ENCODE measurements around the gene CST9L. TPM values are rescaled to one million over a fixed set of nuclear protein-coding genes. Genes with fewer than 3 reads are reported as not detected.
A peak's percentile ranks its signal among the peaks of the same experiment; 100 is the strongest.

Gene CST9L, protein sequence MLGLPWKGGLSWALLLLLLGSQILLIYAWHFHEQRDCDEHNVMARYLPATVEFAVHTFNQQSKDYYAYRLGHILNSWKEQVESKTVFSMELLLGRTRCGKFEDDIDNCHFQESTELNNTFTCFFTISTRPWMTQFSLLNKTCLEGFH
- total RNA-seq: not detected
- long read RNA-seq: 0 reads

DNA sequence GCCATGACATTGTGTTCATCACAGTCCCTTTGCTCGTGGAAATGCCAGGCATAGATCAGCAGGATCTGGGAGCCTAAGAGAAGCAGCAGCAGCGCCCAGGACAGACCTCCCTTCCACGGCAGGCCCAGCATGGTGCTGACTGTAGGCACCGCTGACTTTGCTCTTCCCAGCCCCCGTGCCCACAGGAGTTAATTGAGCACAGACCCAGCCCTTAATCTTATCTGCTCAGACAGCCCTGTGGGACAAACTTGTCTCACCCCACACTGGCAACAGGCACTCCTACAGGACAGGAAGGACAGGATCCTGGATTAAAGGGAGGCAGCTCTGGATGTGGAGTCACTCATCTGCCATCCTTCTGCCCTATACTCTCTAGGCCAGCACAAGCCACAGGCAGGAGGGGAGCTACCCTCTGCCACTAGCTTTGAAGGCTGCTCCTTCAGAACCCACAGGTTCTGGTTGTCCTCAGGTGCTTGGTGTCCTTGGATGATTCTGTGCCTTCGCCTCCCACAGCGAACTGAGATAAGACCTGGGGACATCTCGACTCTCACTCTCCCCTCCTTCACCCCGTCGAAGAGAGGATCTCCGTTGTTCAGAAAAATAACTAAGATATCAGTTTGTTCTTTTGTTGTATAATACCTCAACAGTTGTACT is at the start of gene CST9L:
Gene CST9L (minus strand): TSS at position 165 of the 651 bp plus-strand sequence. CDS start 34 bp downstream, at position 131.
- no peak for DNase-seq (ENCODE audit: low spot score)
- intact Hi-C loops (cut with DNase I): no loop called here

DNA sequence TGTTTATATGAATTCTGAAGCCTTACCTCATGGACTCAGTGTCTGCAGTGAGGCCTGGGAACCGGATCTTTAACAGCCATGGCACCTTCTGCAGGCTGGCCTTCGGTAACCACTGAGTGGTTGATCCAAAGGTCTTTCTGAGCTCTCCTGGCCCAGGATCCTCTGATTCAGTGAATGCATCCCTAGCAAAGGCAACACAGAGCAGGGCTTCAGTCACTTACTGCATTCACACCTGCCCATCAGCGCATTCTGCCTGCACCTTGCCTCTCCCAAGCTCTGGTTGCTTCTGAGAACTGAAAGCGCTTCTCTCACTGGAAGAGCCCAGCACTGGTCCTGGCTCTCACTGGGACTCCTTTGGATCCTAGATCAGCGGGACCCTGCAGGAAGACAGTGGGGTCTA is 45.9 kb upstream of the CST9L start:
- intact Hi-C loops (cut with DNase I): no loop called here
- DNase-seq (ENCODE audit: low spot score): no peak

DNA sequence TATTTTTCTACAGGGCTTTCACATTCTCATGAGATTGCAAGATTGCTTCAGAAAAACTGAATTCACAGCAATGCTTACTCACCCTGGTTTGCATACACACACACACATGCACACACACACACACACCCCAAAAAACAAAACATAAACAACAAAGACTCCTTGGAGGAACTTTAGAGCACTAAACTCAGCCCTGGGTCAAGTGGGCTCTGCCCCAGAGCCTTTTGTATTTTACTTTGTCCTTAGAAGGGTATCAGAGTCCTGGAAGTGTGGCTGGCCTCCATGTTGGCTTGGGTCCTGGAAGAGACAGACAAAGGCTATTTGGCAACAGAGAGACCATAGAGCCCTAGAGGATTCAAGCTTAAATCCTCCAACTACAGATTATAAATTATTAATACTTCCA is 45.4 kb upstream of the CST9L start:
- DNase-seq (ENCODE audit: low spot score): no peak
- intact Hi-C loops (cut with DNase I): no loop called here

DNA sequence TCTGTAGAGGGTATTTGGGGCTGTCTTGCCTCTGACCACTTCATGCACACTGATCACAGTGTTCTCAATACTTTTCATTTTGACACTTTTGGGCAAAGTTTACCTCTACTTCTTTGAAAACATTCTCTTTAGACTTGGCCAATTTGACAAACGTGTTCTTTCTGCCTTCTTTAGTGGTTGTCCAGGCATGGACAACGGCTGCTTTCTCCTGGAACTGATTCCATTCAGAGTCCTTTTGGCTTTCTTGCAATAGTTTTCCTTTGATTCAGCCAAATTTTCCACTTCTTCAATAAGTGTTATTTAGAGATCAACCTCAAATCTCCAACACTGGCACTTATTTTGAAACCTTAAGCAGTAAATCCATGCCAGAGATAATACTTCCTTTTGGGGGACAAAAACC is 44.1 kb upstream of the CST9L start:
- intact Hi-C loops (cut with DNase I): no loop called here
- no peak for DNase-seq (ENCODE audit: low spot score)

DNA sequence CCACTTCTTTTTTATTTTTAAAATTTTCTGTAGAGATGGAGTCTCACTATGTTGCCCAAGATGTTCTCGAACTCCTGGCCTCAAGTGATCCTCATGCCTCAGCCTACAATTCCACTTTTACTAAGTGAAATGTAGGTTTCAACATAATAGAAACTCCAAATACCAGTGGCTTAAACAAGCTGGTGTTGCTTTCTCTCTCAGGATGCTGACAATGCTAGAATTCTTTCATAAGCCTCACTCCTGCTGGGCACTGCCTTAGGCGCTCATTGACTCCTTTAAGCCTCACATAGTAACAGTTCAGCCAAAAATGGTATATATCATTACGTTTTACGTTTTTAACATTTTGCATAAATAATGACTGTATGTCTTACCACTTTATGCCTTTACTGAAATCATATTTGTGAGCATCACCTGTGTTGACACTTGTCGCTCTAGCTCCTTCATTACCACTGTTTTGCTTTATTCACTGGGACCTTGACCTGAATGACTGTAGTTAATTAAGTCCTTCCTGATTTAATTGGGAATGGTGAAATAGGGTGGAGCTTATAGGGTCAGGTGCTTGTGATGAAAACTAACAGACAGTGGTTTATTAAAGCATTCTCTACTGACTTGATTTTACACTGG is 41.3 kb upstream of the CST9L start:
- intact Hi-C loops (cut with DNase I): loop anchor here (5.0 kb wide), 2 partner anchors 167 to 242 kb away; no protein-coding TSS in a partner anchor
- DNase-seq (ENCODE audit: low spot score): no peak

DNA sequence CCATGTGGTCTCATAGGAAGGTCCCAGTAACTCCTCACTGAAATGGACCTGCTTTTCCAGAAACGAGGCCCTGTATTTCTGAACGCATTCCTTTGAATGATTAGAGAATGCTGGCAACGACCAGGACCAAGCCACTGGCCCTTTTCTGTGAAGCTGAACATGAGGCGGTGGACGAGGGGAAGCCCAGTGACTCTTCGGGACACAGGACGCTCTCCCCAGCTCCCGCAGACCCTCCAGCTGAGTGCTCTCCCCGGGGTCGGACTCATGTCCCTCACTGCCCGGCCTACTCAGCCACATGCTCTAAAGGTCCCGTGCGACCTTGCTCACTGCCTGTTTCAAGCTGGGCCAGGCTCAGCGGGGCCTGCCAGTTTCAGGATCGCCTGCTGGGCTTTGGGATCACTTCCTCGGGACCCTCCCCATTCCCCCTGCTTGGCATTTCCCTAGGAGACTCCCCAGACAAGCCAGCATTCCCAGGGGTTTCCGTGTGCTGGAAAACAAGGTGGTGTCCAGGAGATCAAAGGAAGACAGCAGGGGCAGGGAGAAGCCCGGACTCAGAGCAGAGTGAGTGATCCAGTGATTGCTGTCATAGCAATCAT is 40.1 kb upstream of the CST9L start:
- DNase-seq (ENCODE audit: low spot score): no peak
- intact Hi-C loops (cut with DNase I): loop anchor here (5.0 kb wide), 2 partner anchors 166 to 241 kb away; no protein-coding TSS in a partner anchor

DNA sequence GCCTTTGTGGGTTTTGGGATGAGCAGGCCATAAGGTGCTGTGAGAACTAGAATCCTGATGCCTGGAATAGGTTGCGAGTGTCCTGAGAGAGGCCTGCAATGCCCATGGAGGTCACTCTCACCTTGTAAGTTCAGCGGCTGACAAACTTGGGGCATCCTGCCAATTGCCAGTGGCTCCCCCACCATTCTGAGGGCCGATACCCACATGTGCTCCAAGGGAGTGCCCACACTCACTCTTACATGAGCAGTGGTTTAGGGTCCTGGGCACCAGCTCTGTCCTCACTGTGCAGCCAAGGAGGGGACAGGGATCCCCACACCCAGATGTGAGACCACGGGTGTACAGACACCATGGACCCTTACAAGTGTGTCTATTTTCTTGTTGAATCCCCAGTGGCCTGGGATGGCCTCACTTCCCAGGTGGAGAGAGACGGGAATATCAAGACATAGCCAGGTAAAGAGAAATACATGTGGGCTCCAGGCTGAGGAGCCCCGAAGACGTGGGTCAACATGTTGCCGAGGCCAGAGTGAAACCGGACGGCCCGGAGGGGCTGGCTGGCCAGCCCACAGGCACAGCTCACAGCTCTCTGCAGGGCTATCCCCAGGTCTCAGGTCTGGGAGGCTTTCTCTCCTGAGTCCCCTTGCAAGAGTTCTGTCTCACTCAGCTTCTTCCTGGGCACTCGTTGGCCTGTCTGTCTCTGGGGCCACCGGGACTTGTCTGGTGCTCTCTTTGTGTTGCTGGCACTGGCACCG is 39.4 kb upstream of the CST9L start:
- intact Hi-C loops (cut with DNase I): loop anchor here (5.0 kb wide), 2 partner anchors 165 to 240 kb away; no protein-coding TSS in a partner anchor
- no peak for DNase-seq (ENCODE audit: low spot score)

DNA sequence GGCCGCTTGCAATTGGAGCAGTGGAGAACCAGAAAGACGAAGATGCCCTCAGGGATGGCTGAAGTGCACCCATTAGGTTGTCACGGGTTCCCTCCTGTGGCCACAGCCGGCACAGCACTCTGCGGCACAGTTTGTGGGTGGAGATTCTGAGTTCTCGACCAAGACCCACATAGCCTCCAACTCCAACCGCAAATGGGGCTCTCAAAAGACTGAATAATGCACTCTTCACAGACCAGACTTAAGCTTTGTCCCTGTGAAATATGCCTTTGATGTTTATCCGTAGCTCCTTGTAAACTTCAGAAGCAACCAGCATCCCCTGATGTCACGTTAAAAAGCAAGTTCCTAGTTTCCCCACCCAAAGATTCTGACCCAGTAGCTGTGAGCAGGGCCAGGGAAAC is 38.4 kb upstream of the CST9L start:
- intact Hi-C loops (cut with DNase I): loop anchor here (5.0 kb wide), 2 partner anchors 164 to 239 kb away; no protein-coding TSS in a partner anchor
- peak; percentile 81 for DNase-seq (ENCODE audit: low spot score)

DNA sequence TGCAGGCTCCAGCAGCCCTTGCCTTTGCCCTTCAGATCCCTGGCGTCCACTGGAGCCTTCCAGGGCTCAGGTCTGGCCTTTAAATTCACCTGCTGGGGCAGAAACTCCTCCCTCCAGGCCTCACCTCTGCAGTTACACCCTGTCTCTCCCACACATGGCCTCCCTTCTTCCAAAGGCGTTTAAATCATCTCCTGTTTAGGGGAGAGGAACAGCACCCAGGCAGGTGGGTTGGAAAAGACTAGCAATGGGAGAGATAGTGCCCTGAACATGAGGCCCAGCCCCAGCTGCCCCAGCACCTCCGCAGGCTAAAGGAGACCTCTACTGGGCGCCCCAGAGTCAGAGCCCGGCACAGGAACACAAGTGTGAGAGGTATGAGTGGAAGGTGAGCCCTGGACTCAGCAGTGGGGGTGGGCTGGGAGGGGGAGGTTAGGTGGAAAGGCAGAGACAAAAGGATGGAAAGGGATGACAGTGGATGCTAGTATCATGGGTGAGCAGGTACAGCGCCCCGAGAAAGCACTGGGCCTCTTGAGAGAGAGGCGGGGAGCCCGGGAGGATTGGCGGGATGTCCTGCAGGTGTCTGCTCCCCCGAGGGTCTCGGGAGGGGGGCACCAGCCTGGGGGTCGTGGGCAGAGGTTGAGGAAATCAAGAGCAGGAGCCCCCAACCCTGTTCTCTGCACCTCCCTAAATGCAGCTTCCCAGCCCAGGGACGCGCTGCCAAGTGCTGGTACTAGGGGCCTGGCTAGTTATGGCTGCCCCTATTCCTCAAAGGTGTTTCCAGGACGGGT is 37.8 kb upstream of the CST9L start, which contains the start of gene CST9:
Gene CST9 (minus strand): TSS at position 51 of the 785 bp plus-strand sequence. CDS start 53 bp downstream, outside the sequence.
- no peak for DNase-seq (ENCODE audit: low spot score)
- intact Hi-C loops (cut with DNase I): loop anchor here (5.0 kb wide), 2 partner anchors 164 to 239 kb away; no protein-coding TSS in a partner anchor

DNA sequence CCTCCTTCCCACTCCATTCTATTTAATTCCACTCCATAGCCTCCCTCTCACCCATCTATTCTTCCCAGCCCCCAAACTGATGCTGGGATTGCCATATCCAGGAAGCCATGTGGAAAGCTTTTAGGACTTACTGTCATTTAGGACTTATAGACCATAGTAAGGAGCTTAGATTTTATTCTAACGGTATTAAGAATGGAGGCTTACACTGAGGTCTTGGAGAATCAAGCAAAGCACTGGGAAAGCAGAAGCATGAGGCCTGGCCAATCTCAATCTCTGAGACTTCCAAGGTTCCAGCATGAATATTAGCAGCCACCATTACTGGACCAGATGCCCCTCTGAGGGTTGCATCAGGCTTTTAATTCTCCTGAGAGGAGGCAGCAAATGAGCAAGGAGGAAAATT is 36.0 kb upstream of the CST9L start:
- intact Hi-C loops (cut with DNase I): no loop called here
- DNase-seq (ENCODE audit: low spot score): no peak

DNA sequence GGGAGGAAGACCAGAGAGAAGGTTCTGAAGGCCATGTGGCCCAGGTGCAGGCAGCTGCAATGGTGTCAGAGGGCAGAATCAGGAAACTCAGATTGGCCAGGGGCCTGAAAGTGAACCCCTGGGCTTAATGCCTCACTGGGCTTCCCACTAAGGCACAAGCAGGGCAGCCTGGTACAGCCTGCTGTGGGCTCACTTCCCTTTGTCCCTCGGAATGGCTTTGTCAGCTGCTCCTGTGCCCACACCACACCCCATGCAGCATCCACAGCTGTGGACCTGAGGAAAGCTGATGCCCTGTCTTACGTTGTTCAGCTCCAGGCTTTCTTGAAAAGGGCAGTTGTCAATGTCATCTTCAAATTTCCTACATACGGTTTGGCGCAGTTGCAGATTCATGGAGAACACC is 35.0 kb upstream of the CST9L start:
- no peak for DNase-seq (ENCODE audit: low spot score)
- intact Hi-C loops (cut with DNase I): no loop called here

DNA sequence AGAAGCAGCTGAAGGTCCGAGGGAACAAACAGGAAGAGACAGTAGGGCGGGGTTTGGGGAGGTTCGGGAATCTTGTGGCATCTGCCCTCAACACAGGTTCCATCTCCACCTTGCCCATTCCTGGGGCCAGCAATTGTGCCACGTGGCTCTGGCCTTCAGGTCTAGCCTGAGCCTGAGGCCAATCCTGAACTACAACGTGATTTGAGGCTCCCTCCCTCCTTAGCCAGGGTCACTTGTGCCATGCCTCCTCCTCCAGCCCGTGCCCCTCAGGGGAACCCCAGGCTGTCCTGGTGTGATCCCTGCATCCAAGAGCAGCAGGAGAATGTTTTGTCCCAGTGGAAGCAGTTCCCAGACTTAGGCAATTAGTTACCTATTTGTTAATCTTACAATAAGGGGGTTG is 34.4 kb upstream of the CST9L start:
- intact Hi-C loops (cut with DNase I): no loop called here
- no peak for DNase-seq (ENCODE audit: low spot score)

DNA sequence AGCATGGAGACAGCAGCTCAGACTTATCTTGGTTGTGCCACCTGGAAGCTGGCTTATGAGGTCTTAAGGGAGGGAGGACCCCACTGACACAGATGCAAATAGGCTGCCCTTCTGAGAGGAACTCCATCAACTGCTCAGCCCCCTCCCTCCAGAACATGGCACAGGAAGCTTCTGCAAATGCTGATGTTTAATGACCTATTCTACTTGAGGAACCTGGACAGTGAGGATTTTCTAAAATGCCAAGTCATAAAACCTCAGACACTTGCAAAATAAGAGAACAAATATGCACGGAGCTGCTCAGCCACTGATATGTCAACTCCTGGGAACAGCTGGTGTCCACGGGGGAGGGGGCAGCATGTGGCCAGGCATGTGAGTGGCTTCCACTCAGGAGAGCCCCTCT is 34.0 kb upstream of the CST9L start:
- no peak for DNase-seq (ENCODE audit: low spot score)
- intact Hi-C loops (cut with DNase I): no loop called here

DNA sequence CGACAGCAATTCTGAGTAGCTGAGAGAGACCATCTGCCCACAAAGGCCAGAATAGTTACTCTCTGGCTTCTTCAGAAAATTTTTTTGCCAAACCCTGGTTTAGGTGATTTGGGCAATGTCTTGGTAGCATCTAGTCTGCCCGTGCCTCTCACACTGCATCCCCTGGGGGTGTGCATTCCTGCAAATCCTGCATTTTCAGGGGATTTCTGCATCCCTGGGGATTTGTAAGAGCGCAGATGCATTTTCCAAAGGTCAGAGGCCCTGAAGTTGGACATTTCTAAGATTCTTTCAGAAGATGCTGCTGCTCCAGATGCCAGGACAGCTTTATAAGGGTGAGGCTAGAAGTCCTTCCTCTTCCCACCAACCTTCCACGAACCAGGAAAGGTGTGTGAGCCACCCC is 33.4 kb upstream of the CST9L start:
- intact Hi-C loops (cut with DNase I): no loop called here

DNA sequence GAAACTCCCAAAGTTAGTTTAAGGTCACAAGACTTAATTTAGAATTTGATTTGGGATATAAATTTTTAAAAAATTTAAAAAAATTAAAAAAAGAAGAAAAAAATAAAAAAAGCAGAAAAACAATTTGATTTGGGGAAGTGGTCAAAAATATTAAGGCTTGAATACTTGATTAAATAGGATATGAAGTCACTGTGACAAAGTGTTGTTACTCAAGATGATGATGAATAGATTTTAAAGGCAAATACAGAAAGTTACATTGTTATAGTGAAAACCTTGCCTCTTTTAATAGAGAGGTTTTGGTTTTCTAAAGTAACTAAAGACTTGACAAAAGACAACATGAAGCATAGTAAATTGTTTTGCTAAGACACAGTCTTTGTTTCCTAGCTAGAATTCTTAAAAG is 30.2 kb upstream of the CST9L start:
- intact Hi-C loops (cut with DNase I): no loop called here
- no peak for DNase-seq (ENCODE audit: low spot score)

More for the DNA sequence above, 33.4 kb upstream of the CST9L start:
- no peak for DNase-seq (ENCODE audit: low spot score)

DNA sequence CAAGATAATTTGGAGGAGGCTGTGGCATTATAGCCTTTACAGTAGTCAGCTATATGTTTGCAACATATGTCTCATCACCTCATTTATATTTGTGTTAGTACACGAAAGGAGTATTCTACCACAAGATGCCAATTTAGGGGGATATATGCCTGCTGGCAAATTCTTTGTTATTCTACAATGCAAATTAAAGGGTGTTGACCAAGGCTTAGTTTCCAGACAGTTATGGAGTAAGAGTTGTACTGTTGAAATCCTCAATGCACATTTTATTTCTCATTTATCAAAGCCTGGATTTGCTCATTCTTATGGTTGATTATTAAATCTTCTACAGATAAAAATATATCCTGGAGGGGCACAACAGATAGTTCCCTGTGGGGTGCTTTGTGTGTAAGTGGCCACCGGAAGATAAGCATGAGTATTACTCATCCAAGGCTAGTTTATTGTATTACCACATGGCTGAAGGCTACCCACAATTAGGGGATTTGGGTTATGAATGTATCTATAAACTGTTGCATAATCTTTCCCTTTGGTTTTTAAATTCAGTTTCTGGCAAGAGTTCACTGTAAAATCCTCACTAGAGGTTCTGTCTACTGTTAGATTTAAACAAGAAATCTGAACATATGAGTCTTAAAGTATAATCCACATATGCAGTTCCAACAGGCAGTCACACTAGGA is 28.4 kb upstream of the CST9L start:
- no peak for DNase-seq (ENCODE audit: low spot score)
- intact Hi-C loops (cut with DNase I): no loop called here

DNA sequence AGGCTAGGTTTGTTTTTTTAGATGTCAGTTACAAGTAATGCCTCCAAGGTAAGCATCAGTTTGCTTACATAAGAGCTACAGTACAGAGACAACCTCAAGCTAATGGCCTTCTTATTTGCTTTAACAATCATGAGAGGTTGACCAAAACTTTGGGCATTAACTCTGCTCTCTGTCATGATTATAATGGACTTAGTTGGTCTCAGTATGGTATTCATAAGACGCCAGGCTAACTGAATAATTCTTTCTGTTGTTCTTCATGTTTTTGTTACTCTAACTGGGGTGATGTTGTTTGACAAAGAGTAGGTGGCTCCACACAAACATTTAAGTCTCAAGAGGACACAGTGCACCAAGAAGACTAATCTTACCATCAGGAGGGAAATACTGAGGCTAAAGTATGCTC is 27.7 kb upstream of the CST9L start:
- DNase-seq (ENCODE audit: low spot score): no peak
- intact Hi-C loops (cut with DNase I): no loop called here
